Activated CD8-positive, alpha-beta memory T cell treated with anti-CD3 and anti-CD28 coated beads for 1 hour (primary cell): ENCODE measurements around the gene UBE2Q1.

Experiments used
- DNase-seq, 2 donors: peaks; one replicate each; pipeline ENCODE4 v3.0.0-alpha.2; 2020; ENCODE audit warnings: low read depth in 1 of 2; ENCODE audit errors: extremely low read depth in 1 of 2

The UBE2Q1 gene

GRCh38 chr1:154557939-154558719 is at the start of gene UBE2Q1:
Gene UBE2Q1, minus strand, starts transcription at chr1:154558662. Its CDS starts 109 bp downstream, at chr1:154558553.
- peak in 1 of 2 donors; percentile 18 for DNase-seq

- DNase-seq, result peak; percentile 75 to 80
Measured at GRCh38 chr1:154607609-154608396, 49.3 kb upstream of the UBE2Q1 start, which contains the start of gene ADAR. Gene ADAR, minus strand, starts transcription at chr1:154608186. Its CDS starts 180 bp downstream, at chr1:154608006.

GRCh38 chr1:154607106-154607608 is 48.7 kb upstream of the UBE2Q1 start:
- no peak for DNase-seq

- DNase-seq, result no peak
Measured at GRCh38 chr1:154605534-154605933, 47.1 kb upstream of the UBE2Q1 start.

- DNase-seq, result no peak
Measured at GRCh38 chr1:154603317-154603716, 44.9 kb upstream of the UBE2Q1 start.

- no peak for DNase-seq
Measured at GRCh38 chr1:154599658-154600057, 41.2 kb upstream of the UBE2Q1 start.

- no peak for DNase-seq
Measured at GRCh38 chr1:154598871-154599635, 40.6 kb upstream of the UBE2Q1 start.

- no peak for DNase-seq
Measured at GRCh38 chr1:154595621-154596020, 37.2 kb upstream of the UBE2Q1 start.

- no peak for DNase-seq
Measured at GRCh38 chr1:154594811-154595210, 36.3 kb upstream of the UBE2Q1 start.

- DNase-seq, result no peak
Measured at GRCh38 chr1:154593390-154593789, 34.9 kb upstream of the UBE2Q1 start.

GRCh38 chr1:154591206-154591605 is 32.7 kb upstream of the UBE2Q1 start:
- DNase-seq, result no peak

GRCh38 chr1:154590756-154591155 is 32.3 kb upstream of the UBE2Q1 start:
- DNase-seq, result no peak

- no peak for DNase-seq
Measured at GRCh38 chr1:154589780-154590179, 31.3 kb upstream of the UBE2Q1 start.

GRCh38 chr1:154586641-154587040 is 28.2 kb upstream of the UBE2Q1 start:
- DNase-seq, result no peak

- DNase-seq, result no peak
Measured at GRCh38 chr1:154586231-154586630, 27.8 kb upstream of the UBE2Q1 start.

- DNase-seq, result no peak
Measured at GRCh38 chr1:154584267-154584994, 26.0 kb upstream of the UBE2Q1 start.

- DNase-seq, result no peak
Measured at GRCh38 chr1:154583773-154584172, 25.3 kb upstream of the UBE2Q1 start.

GRCh38 chr1:154582885-154583284 is 24.4 kb upstream of the UBE2Q1 start:
- no peak for DNase-seq

- DNase-seq, result no peak
Measured at GRCh38 chr1:154581766-154582165, 23.3 kb upstream of the UBE2Q1 start.

GRCh38 chr1:154579374-154579773 is 20.9 kb upstream of the UBE2Q1 start:
- no peak for DNase-seq
